Hematopoietic multipotent progenitor cell treated with erythropoietin and hydrocortisone succinate and interleukin-3 and kit ligand, for 15 days (in vitro differentiated cells): ENCODE data around the gene ZNF652.
"Not testable (repeated sequence)": the region's sequence is repeated elsewhere in the genome, so short reads cannot be mapped to it uniquely, and the experiment has no call there.

Source experiments
- DNase-seq: peaks from one replicate; pipeline ENCODE4 v3.0.0-alpha.2; 2015; ENCODE audit warnings: low spot score

ZNF652 gene

GRCh38 chr17:49315551-49316257, 46.3 kb downstream of the ZNF652 start:
- peak; percentile 79 for DNase-seq

GRCh38 chr17:49312722-49313121, 49.3 kb downstream of the ZNF652 start:
- no peak for DNase-seq

GRCh38 chr17:49299996-49300395, 62.1 kb downstream of the ZNF652 start:
- DNase-seq = no peak

- no peak for DNase-seq
These were observed 63.6 kb downstream of the ZNF652 start for GRCh38 chr17:49298371-49298976.

- DNase-seq = no peak
These were observed 64.9 kb downstream of the ZNF652 start for GRCh38 chr17:49297141-49297540.

- peak; percentile 30 for DNase-seq
These were observed 67.9 kb downstream of the ZNF652 start for GRCh38 chr17:49294122-49294521.

GRCh38 chr17:49292901-49293300, 69.1 kb downstream of the ZNF652 start:
- no peak for DNase-seq

GRCh38 chr17:49291929-49292328, 70.1 kb downstream of the ZNF652 start:
- DNase-seq = no peak

GRCh38 chr17:49290690-49291359, 71.2 kb downstream of the ZNF652 start:
- peak; percentile 79 for DNase-seq

GRCh38 chr17:49288388-49288787, 73.7 kb downstream of the ZNF652 start:
- DNase-seq = no peak

- DNase-seq = no peak
These were observed 74.6 kb downstream of the ZNF652 start for GRCh38 chr17:49287481-49287880.

GRCh38 chr17:49286261-49286973, 75.6 kb downstream of the ZNF652 start:
- not testable (repeated sequence) for DNase-seq

GRCh38 chr17:49285716-49286115, 76.3 kb downstream of the ZNF652 start:
- no peak for DNase-seq

- DNase-seq = no peak
These were observed 81.1 kb downstream of the ZNF652 start for GRCh38 chr17:49280918-49281317.

GRCh38 chr17:49280061-49280460, 82.0 kb downstream of the ZNF652 start:
- no peak for DNase-seq

- DNase-seq = not testable (repeated sequence)
These were observed 82.6 kb downstream of the ZNF652 start for GRCh38 chr17:49279263-49280015.

GRCh38 chr17:49278076-49278475, 84.0 kb downstream of the ZNF652 start:
- no peak for DNase-seq

GRCh38 chr17:49277638-49278037, 84.4 kb downstream of the ZNF652 start:
- no peak for DNase-seq

GRCh38 chr17:49275981-49276380, 86.1 kb downstream of the ZNF652 start:
- not testable (repeated sequence) for DNase-seq

GRCh38 chr17:49269356-49269755, 92.7 kb downstream of the ZNF652 start:
- no peak for DNase-seq

GRCh38 chr17:49267912-49268311, 94.1 kb downstream of the ZNF652 start:
- DNase-seq = no peak

- no peak for DNase-seq
These were observed 95.8 kb downstream of the ZNF652 start for GRCh38 chr17:49266233-49266632.
